Activated B cell treated with CpG ODN at 0.5 μM for 24 hours (primary cell): ENCODE results near the gene NPW. TPM values are rescaled to one million over a fixed set of nuclear protein-coding genes. Genes with fewer than 3 reads are reported as not detected.

ENCODE experiments used
- ATAC-seq: fragments of 200-7000 bp; cut with Tn5 transposase; one replicate; pipeline ENCODE4 v1.10.0; 2021; ENCODE audit warnings: low read depth, mild to moderate bottlenecking, moderate library complexity
- CTCF ChIA-PET: fragments of 350-600 bp; sonication (Branson Sonifier 250); formaldehyde crosslinking; loops from one replicate; lab custom pipeline; 2021; ENCODE audit warnings: antibody characterized with exemption; lab: Charles Lee
- POLR2A ChIA-PET: fragments of 350-600 bp; sonication (Branson Sonifier 250); formaldehyde crosslinking; loops from one replicate; lab custom pipeline; 2021; ENCODE audit warnings: antibody characterized with exemption; lab: Charles Lee
- DNase-seq: peaks from one replicate; pipeline ENCODE4 v3.0.0; 2022
- H3K27ac Mint-ChIP-seq: one replicate; pipeline ENCODE4 v1.8.0; 2020; ENCODE audit warnings: mixed read lengths
- H3K27me3 Mint-ChIP-seq: one replicate; pipeline ENCODE4 v1.8.0; 2021; ENCODE audit warnings: mixed read lengths
- H3K36me3 Mint-ChIP-seq: one replicate; pipeline ENCODE4 v1.8.0; 2021; ENCODE audit warnings: low read depth, mixed read lengths
- H3K4me1 Mint-ChIP-seq: one replicate; pipeline ENCODE4 v1.8.0; 2021; ENCODE audit warnings: mixed read lengths
- H3K4me3 Mint-ChIP-seq: one replicate; pipeline ENCODE4 v1.8.0; 2020; ENCODE audit warnings: mild to moderate bottlenecking, mixed read lengths
- H3K9me3 Mint-ChIP-seq: one replicate; pipeline ENCODE4 v1.8.0; 2020; ENCODE audit warnings: mixed read lengths
- intact Hi-C: fragments of 100-400 bp; cut with micrococcal nuclease; formaldehyde crosslinking; loops from one replicate; pipeline ENCODE4 v1.15.1; 2024
- total RNA-seq: library from RNA; stranded (reverse); gene quantifications from 2 replicates; pipeline ENCODE4 v1.2.3, GENCODE V29; 2022
- TF ChIP-seq, protein P1 (sequence below): fragments of 200-600 bp; IDR thresholded peaks from one replicate; pipeline ENCODE4 v1.8.0; 2022; ENCODE audit warnings: antibody characterized with exemption, mild to moderate bottlenecking

NPW gene
- total RNA-seq, 1 donor from 2014 or later = 1.5 TPM

- Mint-ChIP-seq H3K9me3 (no peaks in the 10 kb centered on the region), H3K4me1 (peaks cover 11% of the 10 kb centered on the region), H3K36me3 (peaks cover 47% of the 10 kb centered on the region), H3K4me3 (no peak overlapping the region), H3K27ac (no peak overlapping the region), H3K27me3 (no peaks in the 10 kb centered on the region)
- ChIA-PET POLR2A (interaction anchor here (21.9 kb wide), 1 partner anchor 35 kb away, joined by 351 read pairs; the partner anchor contains the start of genes NDUFB10, RNF151 and RPS2), CTCF (no interaction called here)
- TF ChIP-seq, protein P1, sequence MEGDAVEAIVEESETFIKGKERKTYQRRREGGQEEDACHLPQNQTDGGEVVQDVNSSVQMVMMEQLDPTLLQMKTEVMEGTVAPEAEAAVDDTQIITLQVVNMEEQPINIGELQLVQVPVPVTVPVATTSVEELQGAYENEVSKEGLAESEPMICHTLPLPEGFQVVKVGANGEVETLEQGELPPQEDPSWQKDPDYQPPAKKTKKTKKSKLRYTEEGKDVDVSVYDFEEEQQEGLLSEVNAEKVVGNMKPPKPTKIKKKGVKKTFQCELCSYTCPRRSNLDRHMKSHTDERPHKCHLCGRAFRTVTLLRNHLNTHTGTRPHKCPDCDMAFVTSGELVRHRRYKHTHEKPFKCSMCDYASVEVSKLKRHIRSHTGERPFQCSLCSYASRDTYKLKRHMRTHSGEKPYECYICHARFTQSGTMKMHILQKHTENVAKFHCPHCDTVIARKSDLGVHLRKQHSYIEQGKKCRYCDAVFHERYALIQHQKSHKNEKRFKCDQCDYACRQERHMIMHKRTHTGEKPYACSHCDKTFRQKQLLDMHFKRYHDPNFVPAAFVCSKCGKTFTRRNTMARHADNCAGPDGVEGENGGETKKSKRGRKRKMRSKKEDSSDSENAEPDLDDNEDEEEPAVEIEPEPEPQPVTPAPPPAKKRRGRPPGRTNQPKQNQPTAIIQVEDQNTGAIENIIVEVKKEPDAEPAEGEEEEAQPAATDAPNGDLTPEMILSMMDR = no peak
- intact Hi-C loops = no loop called here
- DNase-seq = no peak
- no peak for ATAC-seq
Measured at GRCh38 chr16:1997494-1998359, 21.9 kb upstream of the NPW start.

DNA sequence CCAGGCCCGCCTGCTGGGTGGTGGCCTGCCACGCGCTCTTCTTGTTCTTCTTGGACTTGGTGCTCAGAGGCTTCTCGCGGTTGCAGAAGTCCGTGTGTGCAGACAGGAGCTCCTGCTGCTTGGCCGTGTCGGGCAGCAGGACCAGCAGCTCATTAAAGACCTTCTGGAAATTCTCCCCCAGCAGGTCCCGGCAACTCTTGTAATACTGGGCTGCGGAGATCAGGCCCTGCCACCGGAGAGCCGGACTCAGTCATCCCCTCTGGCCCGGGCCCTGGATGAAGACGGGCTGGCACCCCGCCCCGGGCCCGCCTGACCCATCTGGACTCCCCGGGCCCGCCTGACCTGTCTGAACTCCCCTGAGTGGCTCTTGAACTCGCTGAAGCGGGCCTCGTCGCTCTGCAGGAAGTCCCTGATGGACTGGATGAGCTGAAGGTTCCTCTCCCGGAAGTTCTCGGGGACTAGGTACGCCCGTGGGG, 21.2 kb upstream of the NPW start:
- no peak for DNase-seq
- ChIA-PET CTCF (no interaction called here), POLR2A (no interaction called here)
- intact Hi-C loops = no loop called here
- TF ChIP-seq, protein P1 = no peak
- H3K27ac Mint-ChIP-seq = no peak overlapping the region
- H3K9me3 Mint-ChIP-seq = no peaks in the 10 kb centered on the region
- no peak for ATAC-seq
- H3K27me3 Mint-ChIP-seq = no peaks in the 10 kb centered on the region
- H3K4me1 Mint-ChIP-seq = peaks cover 8% of the 10 kb centered on the region
- peaks cover 47% of the 10 kb centered on the region for H3K36me3 Mint-ChIP-seq
- no peak overlapping the region for H3K4me3 Mint-ChIP-seq

DNA sequence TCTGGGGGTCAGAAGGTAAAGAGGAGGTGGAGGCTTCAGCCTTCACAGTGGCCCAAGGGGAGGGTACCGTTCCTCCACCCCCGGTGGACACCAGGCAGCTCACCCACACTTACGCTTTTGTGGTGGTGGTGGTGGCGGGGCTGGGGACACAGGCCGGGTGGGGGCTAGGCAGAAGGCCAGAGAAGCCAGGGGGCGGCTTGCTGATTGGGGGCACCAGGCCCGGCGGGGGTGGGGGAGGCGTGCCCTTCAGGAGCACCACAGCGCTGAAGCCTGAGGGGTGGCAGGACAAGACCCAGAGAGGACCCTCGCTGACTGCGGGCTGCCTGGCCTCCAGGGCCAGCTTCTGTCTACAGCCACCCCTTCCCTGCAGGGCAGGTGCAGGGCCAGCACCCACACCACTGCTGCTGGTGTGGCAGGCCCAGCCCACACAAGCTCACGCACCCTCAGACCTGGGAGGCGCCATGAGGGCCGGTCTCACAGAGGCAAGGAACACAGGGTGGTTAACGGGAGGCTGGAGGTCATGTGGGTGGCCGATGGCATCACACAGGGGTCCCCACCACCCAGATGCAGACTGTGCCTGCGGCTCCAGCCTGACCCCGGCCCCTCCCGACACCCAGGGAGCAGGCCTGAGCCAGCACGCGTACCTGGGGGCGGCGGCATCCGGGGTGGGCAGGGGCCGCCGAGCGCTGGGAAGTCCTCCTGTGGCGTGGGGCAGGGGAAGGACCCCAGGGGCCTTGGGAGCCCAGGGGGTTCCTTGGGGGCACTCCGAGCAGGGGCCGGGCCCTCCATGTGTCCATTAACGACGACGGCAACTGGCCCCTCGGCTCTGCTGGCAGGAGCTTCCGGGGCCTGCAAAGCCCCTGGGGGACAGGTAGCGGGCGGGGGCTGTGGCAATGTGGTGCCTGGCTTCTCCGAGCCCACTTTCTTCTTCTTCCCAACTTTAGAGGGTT, 20.5 kb upstream of the NPW start:
- ChIA-PET POLR2A (no interaction called here), CTCF (no interaction called here)
- intact Hi-C loops = no loop called here
- Mint-ChIP-seq H3K36me3 (peaks cover 47% of the 10 kb centered on the region), H3K27me3 (no peaks in the 10 kb centered on the region), H3K27ac (no peak overlapping the region), H3K4me1 (peaks cover 5% of the 10 kb centered on the region), H3K4me3 (no peak overlapping the region), H3K9me3 (no peaks in the 10 kb centered on the region)
- no peak for ATAC-seq
- DNase-seq = no peak
- TF ChIP-seq, protein P1 = no peak

DNA sequence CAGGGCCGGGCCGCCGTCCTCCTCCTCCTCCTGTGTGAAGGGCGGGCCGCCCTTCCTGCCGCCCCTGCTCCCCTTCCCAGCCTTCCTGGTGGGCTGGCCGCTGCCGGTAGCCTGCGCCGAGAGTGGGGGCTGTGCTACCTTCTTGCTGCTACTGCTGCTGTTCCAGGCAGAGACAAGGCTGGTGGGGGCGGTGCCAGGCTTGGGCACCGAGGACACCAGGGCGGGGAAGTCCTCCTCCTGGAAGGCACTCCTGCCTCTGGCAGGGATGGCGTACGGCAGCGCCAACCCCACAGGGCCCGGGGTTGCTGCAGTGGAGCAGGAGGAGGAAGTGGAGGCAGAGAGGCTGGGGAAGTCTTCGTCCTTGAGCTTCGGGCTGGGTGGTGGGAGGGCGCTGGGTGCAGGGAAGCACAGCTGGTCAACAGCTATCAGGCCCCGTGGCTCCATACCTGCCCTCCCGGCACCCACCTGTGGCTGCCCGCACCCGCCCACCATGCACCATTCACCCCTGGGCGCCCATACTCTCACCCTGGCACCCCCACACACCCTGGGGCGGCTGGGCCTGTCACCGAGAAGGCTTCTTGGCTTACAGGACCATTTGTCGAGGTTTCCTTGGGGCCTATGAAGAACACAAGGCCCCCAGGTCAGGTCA, 19.6 kb upstream of the NPW start:
- ATAC-seq (no peak), DNase-seq (no peak)
- Mint-ChIP-seq H3K4me1 (peaks cover 6% of the 10 kb centered on the region), H3K4me3 (no peak overlapping the region), H3K27ac (no peak overlapping the region), H3K9me3 (no peaks in the 10 kb centered on the region), H3K27me3 (no peaks in the 10 kb centered on the region), H3K36me3 (peaks cover 49% of the 10 kb centered on the region)
- ChIA-PET POLR2A (interaction anchor here (1.2 kb wide), 1 partner anchor 8 kb away, joined by 3 read pairs; no protein-coding TSS in a partner anchor), CTCF (interaction anchor here (1.0 kb wide), 1 partner anchor 139 kb away, joined by 5 read pairs; no protein-coding TSS in a partner anchor)
- TF ChIP-seq, protein P1 = no peak
- intact Hi-C loops = loop anchor here (5.0 kb wide), 1 partner anchor 502 kb away; no protein-coding TSS in a partner anchor
